Immature natural killer cell (primary cell): ENCODE results near the gene VIT. TPM values are rescaled to one million over a fixed set of nuclear protein-coding genes. Genes with fewer than 3 reads are reported as not detected.

Source experiments
- DNase-seq, 3 donors: peaks; one replicate each; pipeline ENCODE4 v3.0.0; 2022; ENCODE audit warnings: mixed read lengths in 1 of 3
- H3K27ac Mint-ChIP-seq, 6 donors: one replicate each; pipeline ENCODE4 v1.8.0; 2020; ENCODE audit warnings: mixed read lengths in 6 of 6, mild to moderate bottlenecking in 5 of 6, inconsistent platforms in 4 of 6, moderate library complexity in 3 of 6
- H3K27me3 Mint-ChIP-seq, 3 donors: one replicate each; pipeline ENCODE4 v1.8.0; 2020 to 2021; ENCODE audit warnings: low read depth in 3 of 3, mild to moderate bottlenecking in 3 of 3, mixed read lengths in 3 of 3, moderate library complexity in 3 of 3, inconsistent platforms in 1 of 3
- H3K36me3 Mint-ChIP-seq, 3 donors: one replicate each; pipeline ENCODE4 v1.8.0; 2020; ENCODE audit warnings: mixed read lengths in 3 of 3, inconsistent platforms in 2 of 3, mild to moderate bottlenecking in 2 of 3
- H3K4me1 Mint-ChIP-seq, 2 donors: one replicate each; pipeline ENCODE4 v1.8.0; 2020; ENCODE audit warnings: inconsistent platforms in 2 of 2, mild to moderate bottlenecking in 2 of 2, mixed read lengths in 2 of 2, moderate library complexity in 1 of 2
- H3K4me3 Mint-ChIP-seq, 5 donors: one replicate each; pipeline ENCODE4 v1.8.0; 2020; ENCODE audit warnings: mild to moderate bottlenecking in 5 of 5, mixed read lengths in 5 of 5, inconsistent platforms in 3 of 5, moderate library complexity in 3 of 5
- H3K9me3 Mint-ChIP-seq, 6 donors: one replicate each; pipeline ENCODE4 v1.8.0; 2020; ENCODE audit warnings: mild to moderate bottlenecking in 6 of 6, mixed read lengths in 6 of 6, inconsistent platforms in 4 of 6, moderate library complexity in 3 of 6
- polyA plus RNA-seq, 3 donors: library from polyadenylated mRNA; unstranded; fragments of 300-500 nt; fragmentation: Illumina TruSeq; gene quantifications; one replicate each; pipeline ENCODE4 v1.2.3, GENCODE V29; 2021

Gene VIT
- polyA plus RNA-seq, 3 donors from 2014 or later, result 1.2 to 4.7 TPM; not detected in 1

DNA sequence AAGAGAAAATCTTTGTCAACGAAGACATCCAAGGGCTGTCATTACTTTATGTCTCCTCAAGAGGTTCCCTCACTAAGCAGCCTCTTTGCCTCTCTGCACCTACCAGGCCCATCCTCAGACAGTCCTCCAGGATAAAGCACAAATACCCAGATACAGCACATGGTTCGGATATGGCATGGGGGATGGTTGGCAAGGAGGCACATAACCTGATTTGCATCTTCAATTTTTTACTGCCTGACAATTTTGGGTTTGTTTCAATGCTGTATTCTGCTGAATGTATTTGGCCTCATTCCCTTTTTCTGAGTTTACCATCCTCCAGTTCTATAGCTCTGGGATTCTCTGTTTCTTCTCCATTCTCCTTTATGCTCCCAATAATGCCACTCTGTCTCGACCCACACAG lies 78.8 kb downstream of the VIT start:
- peaks cover 0 to 2% (median 0%) of the 10 kb centered on the region in 6 donors for H3K9me3 Mint-ChIP-seq
- H3K36me3 Mint-ChIP-seq, result no peaks in the 10 kb centered on the region
- H3K27ac Mint-ChIP-seq, result no peak overlapping the region
- no peak for DNase-seq
- peaks cover 0 to 2% of the 10 kb centered on the region in 2 donors for H3K4me1 Mint-ChIP-seq
- H3K27me3 Mint-ChIP-seq, result peaks cover 0 to 3% (median 2%) of the 10 kb centered on the region in 3 donors
- H3K4me3 Mint-ChIP-seq, result no peak overlapping the region

DNA sequence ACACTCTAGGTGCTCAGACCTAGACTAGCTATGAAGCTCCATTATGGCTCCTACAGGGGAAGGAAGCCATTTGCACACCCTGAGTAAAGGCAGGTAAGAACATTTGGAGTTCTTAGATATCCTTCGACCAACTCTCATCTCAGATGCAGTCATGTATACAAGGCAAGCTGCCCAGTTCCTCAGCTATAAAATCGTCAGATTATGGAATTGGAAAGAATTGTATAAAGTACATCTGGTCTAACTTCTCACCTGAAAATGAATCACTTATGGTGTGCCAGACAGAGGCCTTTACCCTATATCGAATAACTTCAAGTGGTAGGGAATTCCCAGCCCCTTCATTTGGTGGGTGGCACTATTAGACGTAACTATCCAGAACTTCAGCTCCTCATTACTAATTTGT lies 79.3 kb downstream of the VIT start:
- H3K36me3 Mint-ChIP-seq, result no peaks in the 10 kb centered on the region
- no peak for DNase-seq
- no peak overlapping the region for H3K4me3 Mint-ChIP-seq
- H3K4me1 Mint-ChIP-seq, result peaks cover 4 to 5% of the 10 kb centered on the region in 2 donors
- H3K27ac Mint-ChIP-seq, result no peak overlapping the region
- no peaks in the 10 kb centered on the region for H3K9me3 Mint-ChIP-seq
- H3K27me3 Mint-ChIP-seq, result peaks cover 0 to 3% (median 2%) of the 10 kb centered on the region in 3 donors

DNA sequence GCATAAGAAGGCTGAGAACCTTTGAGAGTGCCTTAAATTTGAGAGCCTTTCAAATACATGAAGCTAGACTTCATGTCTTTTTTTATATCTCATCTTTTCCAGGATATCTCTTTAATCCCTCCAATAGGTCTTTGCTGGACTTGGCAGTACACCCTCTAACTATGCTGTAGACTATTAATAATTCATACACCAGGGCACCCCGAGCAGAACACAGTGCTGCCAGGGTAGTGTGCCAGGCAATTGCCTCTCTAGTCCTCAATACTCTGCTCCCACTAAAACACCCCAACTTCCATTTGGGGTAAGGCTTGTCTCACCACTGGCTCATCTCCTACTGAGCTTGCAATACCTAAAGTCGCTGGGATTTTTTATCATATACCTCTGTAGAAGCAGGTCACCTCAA lies 80.8 kb downstream of the VIT start:
- Mint-ChIP-seq H3K27me3 (peaks cover 0 to 4% (median 3%) of the 10 kb centered on the region in 3 donors), H3K4me1 (peaks cover 4 to 5% of the 10 kb centered on the region in 2 donors), H3K9me3 (no peaks in the 10 kb centered on the region), H3K27ac (no peak overlapping the region), H3K36me3 (no peaks in the 10 kb centered on the region), H3K4me3 (no peak overlapping the region)
- no peak for DNase-seq

DNA sequence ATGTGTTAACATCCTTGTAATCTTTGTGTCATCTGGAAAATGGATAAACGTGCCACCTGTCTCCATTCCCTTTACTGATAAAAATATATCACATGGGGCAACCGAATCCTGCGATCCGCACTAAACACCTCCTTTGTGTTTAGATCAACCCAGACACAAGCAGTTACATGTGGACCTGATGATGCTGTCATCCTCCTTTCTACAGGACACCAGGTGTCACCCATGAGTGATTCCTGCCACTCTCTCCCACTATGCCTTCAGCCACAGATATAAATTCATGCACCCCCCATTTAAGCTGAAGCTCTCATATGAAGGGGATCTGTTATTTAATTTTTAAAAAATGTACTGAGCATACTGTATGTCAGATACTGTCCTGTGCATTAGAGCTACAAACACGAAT lies 81.3 kb downstream of the VIT start:
- peaks cover 0 to 4% (median 3%) of the 10 kb centered on the region in 3 donors for H3K27me3 Mint-ChIP-seq
- no peaks in the 10 kb centered on the region for H3K9me3 Mint-ChIP-seq

DNA sequence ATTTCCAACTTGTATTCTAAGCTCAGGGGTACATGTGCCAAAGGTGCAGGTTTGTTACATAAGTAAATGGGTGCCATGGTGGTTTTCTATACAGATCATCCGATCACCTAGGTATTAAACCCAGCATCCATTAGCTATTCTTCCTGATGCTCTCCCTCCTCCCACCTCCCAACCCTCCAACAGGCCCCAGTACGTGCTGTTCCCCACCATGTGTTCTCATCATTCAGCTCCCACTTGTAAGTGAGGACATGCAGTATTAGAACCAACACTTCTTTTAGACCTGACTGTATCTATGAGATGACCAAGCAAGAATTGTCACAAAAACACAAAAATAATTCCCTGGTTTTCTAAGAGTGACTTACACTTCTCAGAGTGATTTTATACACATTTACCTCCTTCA lies 83.0 kb downstream of the VIT start:
- Mint-ChIP-seq H3K27ac (no peak overlapping the region), H3K4me1 (peaks cover 4 to 5% of the 10 kb centered on the region in 2 donors), H3K36me3 (no peaks in the 10 kb centered on the region)

More for the DNA sequence above, 81.3 kb downstream of the VIT start:
- H3K4me3 Mint-ChIP-seq, result no peak overlapping the region
- peaks cover 4 to 5% of the 10 kb centered on the region in 2 donors for H3K4me1 Mint-ChIP-seq
- H3K36me3 Mint-ChIP-seq, result no peaks in the 10 kb centered on the region
- no peak overlapping the region for H3K27ac Mint-ChIP-seq
- no peak for DNase-seq

DNA sequence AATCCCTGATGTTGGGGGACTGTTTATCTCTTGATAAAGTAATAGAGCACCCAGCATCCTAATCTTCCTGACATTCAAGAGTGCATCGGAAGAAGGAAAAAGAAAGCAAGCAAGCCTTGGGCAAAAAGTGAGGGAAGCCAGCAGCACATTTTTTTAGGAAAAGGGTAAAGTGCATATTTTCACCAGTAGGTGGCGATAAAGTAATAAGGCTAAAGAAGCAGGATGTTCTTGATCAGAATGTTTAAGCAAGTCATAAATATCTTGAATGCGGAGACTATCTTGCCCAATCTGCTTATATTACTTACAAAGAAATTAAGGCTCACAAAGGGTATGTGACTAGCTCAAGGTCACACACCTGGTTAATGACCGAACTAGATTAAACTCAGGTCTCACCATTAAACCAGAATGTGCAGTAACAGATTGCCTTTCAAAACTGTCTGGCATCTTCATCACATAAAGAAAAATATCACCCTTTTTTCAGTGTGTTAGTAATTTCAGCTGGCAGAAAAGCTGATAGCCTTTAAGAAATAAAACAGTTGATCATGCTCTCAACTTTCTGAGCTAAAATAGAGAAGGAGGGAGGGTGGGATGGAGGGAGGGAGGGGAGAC lies 83.8 kb downstream of the VIT start:
- Mint-ChIP-seq H3K4me3 (no peak overlapping the region), H3K27me3 (peaks cover 0 to 3% (median 0%) of the 10 kb centered on the region in 3 donors), H3K36me3 (no peaks in the 10 kb centered on the region), H3K9me3 (no peaks in the 10 kb centered on the region), H3K27ac (no peak overlapping the region), H3K4me1 (peaks cover 12 to 13% of the 10 kb centered on the region in 2 donors)
- DNase-seq, result peak; percentile 58 to 67 (median 59)

More for the DNA sequence above, 83.0 kb downstream of the VIT start:
- no peaks in the 10 kb centered on the region for H3K9me3 Mint-ChIP-seq
- H3K27me3 Mint-ChIP-seq, result peaks cover 0 to 4% (median 0%) of the 10 kb centered on the region in 3 donors
- H3K4me3 Mint-ChIP-seq, result no peak overlapping the region
- DNase-seq, result no peak

DNA sequence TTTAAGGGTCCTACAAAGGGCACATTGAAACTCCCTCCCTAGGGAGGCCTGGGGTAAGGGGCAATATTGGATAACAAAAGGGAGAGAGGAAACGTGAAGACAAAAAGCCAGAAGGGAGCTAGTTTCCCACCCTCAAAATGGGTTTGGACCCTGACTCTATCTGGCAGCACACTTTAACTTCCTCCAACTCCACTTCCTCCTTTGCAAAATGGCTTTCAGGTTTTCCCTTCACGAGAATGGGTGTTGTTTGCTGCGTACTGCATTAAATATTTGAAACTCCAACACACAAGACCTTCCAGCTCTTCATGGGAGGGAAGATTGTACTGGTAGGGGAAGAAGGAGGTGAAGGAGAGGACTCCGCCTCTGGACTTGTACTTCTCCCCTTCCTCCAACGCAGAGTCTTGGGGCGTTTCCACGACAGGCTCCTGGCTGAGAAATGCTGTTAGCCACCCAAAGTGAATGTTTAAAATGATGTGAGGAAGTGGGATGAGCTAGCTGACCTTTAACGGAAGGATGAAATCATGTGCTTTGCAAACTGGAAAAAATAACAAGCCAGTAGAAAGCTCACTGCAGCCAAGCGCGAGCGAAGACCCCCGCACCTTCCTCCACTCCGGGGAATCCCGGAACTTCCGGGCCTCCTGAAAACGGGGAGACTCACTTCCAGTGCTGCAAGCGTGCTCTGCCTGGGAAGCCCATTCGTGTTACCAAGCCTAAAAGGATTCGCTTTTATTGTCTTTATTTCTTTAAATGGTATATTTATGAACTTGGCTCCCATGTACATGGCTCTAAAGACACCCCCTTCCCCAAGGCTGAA lies 85.6 kb downstream of the VIT start:
- Mint-ChIP-seq H3K4me1 (peaks cover 18 to 31% of the 10 kb centered on the region in 2 donors), H3K36me3 (no peaks in the 10 kb centered on the region), H3K4me3 (no peak overlapping the region), H3K27me3 (peaks cover 0 to 3% (median 0%) of the 10 kb centered on the region in 3 donors), H3K27ac (no peak overlapping the region), H3K9me3 (no peaks in the 10 kb centered on the region)
- no peak for DNase-seq

DNA sequence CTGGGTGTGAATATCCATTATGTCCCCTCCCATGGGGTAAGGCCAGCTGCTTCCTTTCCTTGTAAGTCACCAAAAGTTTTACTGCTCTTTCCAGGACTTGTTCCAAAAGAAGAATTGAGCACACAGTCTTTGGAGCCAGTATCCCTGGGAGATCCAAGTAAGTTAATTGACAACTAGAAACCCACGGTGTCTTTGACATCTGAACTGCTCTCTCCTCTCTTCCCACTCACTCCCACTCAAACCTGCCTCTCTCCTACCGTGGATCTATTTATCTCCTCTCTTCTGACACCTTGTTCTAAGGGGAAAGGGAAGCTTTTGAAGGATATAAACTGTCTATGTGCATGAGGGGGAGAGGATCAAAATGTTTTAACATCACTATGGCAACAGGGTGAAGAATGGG lies 86.7 kb downstream of the VIT start:
- Mint-ChIP-seq H3K9me3 (no peaks in the 10 kb centered on the region), H3K36me3 (no peaks in the 10 kb centered on the region), H3K27ac (peak overlapping the region in 1 of 6 donors; percentile 8), H3K27me3 (peaks cover 0 to 3% (median 0%) of the 10 kb centered on the region in 3 donors), H3K4me1 (peaks cover 20 to 38% of the 10 kb centered on the region in 2 donors), H3K4me3 (no peak overlapping the region)
- no peak for DNase-seq

DNA sequence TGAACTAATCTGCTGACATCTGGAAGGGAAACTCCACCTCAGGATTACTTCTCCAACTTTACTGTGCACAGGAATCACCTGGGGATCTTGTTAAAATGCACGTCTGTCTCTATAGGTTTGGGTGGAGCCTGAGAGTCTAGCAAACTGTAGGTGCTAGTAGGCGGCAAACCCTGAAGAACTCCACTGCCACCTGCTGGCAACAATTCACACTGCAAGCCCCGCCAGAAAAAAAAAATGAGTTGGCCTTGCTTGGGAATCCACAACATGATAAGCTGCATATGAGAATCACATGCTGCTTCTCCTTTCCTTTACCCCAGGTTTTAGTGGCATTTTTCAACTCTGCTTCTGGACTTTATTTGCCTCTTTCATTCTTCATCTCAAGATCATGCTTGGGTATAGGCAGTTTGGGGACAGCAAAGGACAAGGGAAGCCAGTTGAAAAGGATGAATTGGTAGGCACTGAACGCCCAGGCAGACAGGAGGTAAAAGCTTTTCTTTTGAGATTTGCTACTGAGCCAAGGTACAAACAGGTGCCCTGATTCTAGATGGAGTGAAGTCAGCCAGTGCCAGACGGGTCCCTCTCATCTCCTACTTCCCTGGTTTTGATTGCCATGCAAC lies 88.8 kb downstream of the VIT start:
- DNase-seq, result peak; percentile 66 to 76 (median 71)
- Mint-ChIP-seq H3K36me3 (no peaks in the 10 kb centered on the region), H3K9me3 (no peaks in the 10 kb centered on the region), H3K27ac (peak overlapping the region in 3 of 6 donors; percentile 0 to 52 (median 24)), H3K4me3 (peak overlapping the region in 4 of 5 donors; percentile 3 to 41 (median 26)), H3K4me1 (peaks cover 37 to 55% of the 10 kb centered on the region in 2 donors), H3K27me3 (peaks cover 0 to 3% (median 0%) of the 10 kb centered on the region in 3 donors)

DNA sequence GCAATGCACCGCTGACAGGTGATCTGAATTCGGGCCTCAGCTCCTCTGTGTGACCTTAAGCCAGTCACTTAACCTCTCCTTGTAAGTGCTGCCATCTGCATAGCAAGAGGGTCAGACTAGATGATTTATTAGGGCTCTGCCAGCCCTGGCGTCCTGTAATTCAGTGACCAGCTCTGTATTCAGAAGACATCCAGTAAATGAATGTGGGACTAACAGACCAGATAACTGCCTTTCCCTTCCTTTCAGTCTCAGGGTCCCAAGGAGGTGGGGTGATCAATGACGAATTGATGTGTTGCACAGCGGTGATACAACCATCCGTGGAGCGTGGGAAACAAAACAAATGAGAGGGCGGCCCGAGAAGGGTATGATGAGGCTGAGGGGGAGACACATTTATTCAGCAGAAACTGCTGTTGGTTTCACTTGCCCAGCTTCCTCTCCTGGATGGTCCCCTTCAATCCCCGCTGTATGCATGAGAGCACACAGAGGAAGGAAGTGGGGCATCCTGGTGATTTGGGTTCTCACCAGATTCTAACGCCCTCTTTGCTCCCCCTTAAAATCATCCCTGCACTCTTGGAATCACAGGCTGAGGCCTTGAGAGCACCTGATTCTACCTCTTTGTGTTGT lies 92.8 kb downstream of the VIT start:
- H3K36me3 Mint-ChIP-seq, result no peaks in the 10 kb centered on the region
- H3K27ac Mint-ChIP-seq, result peak overlapping the region; percentile 67 to 87 (median 79)
- peaks cover 0 to 2% (median 0%) of the 10 kb centered on the region in 3 donors for H3K27me3 Mint-ChIP-seq

DNA sequence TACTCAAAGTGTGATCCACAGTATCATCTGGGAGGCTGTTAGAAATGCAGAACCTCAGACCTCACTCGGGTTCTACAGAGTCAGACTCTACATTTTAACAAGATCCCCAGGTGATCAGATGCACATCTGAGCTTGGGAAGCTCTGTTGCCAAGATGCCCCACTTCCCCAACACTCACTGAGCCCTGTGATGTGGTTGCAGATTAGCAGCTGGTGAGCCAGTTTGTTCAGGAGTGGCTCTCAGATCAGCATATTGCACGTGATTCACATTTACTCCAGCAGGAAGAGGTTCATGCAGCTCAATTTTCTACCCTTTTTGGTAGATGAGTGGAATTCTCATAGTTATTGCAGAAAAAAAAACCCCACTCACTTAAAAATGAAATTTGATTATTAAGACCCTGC lies 96.4 kb downstream of the VIT start:
- DNase-seq, result no peak
- Mint-ChIP-seq H3K9me3 (no peaks in the 10 kb centered on the region), H3K4me1 (peaks cover 65 to 72% of the 10 kb centered on the region in 2 donors), H3K27me3 (peaks cover 0 to 7% (median 0%) of the 10 kb centered on the region in 3 donors), H3K4me3 (no peak overlapping the region), H3K36me3 (no peaks in the 10 kb centered on the region), H3K27ac (peak overlapping the region in 5 of 6 donors; percentile 8 to 65 (median 59))

More for the DNA sequence above, 92.8 kb downstream of the VIT start:
- H3K9me3 Mint-ChIP-seq, result no peaks in the 10 kb centered on the region
- H3K4me3 Mint-ChIP-seq, result peak overlapping the region; percentile 52 to 68 (median 63)
- peaks cover 59 to 77% of the 10 kb centered on the region in 2 donors for H3K4me1 Mint-ChIP-seq
- peak in 1 of 3 donors; percentile 17 for DNase-seq

DNA sequence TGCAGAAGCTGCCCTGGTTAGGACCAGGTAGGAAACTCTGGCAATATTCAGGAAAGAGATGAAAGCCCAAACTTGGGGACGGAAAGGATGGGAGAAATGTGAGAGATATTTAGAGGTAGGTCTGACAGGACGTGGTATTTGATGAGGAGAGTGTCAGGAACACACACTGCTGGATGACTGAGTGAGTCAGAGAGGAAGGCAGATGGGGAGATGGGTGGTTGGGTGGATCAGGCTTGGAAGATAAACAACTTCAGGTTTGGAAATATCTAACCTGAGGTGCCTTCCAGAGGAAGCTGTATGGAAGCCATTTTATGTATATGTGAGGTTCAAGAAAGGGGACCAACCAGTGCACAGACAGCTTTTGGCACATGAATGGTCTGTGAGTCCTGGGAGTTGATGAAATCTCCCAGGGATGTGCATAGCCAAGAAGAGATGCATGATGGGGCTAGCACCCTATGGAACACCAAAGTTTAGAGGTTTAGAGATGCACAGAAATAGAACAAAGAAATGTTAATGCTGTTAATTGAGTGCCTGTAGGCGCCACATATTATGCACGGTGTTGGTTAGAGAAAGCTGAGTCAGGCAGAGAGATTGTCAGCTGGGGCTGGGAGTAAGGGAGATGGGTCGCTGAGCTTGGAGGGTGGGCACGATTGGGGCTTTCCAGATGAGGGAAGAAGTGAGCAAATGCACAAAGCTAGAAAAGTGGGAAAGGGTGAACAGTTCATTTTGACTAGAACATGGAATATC lies 101.0 kb downstream of the VIT start:
- Mint-ChIP-seq H3K27ac (peak overlapping the region; percentile 89 to 97 (median 94)), H3K27me3 (peaks cover 0 to 20% (median 14%) of the 10 kb centered on the region in 3 donors), H3K9me3 (no peaks in the 10 kb centered on the region), H3K4me3 (peak overlapping the region; percentile 64 to 92 (median 77)), H3K36me3 (no peaks in the 10 kb centered on the region), H3K4me1 (peaks cover 76 to 80% of the 10 kb centered on the region in 2 donors)
- no peak for DNase-seq

DNA sequence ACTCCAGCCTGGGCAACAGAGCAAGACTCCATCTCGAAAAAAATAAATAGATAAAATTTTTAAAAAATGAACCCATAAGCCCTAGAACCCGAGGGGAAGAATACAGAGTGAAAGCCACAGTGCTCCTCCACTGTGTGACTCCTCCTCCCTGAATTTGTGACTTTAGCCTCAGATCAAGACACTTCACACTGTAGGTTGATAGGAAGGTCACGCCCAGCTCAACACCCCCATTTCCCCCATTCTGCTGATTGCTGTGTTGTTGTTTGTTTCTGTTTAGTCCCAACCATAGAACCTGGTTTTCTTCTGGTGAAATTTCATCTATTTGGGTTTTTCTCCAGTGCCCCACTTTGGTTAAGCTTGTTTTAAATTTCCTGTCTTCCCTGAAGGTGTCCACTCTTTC lies 102.2 kb downstream of the VIT start:
- Mint-ChIP-seq H3K36me3 (no peaks in the 10 kb centered on the region), H3K27me3 (peaks cover 0 to 22% (median 14%) of the 10 kb centered on the region in 3 donors), H3K4me1 (peaks cover 79 to 83% of the 10 kb centered on the region in 2 donors), H3K4me3 (peak overlapping the region; percentile 67 to 92 (median 77)), H3K9me3 (no peaks in the 10 kb centered on the region), H3K27ac (peak overlapping the region; percentile 92 to 97 (median 96))
- peak; percentile 71 to 78 (median 74) for DNase-seq
